ENCODE results near the gene CTAG1B. TPM values are rescaled to one million over a fixed set of nuclear protein-coding genes. Genes with fewer than 3 reads are reported as not detected.

CTAG1B gene
- total RNA-seq, 1 experiment from 2014 or later = not detected

- H3K27me3 ChIP-seq (ENCODE audit: insufficient read depth, low read length) = no peaks in the 10 kb centered on the region
- ATAC-seq = no peak
- TF ChIP-seq EZH2 (IDR thresholded peaks at IDR 0.05) = no peak
- TF ChIP-seq ZNF274 (IDR thresholded peaks at IDR 0.05; ENCODE audit: low read depth, low read length) = no peak
- no peak for TF ChIP-seq POLR2AphosphoS5 (IDR thresholded peaks at IDR 0.05; ENCODE audit: low read depth, low read length)
- no peak for TF ChIP-seq SP1 (IDR thresholded peaks at IDR 0.05; ENCODE audit: low read depth)
- no peak for TF ChIP-seq CBX3 (IDR thresholded peaks at IDR 0.05; ENCODE audit: low read depth)
- TF ChIP-seq, protein P1, sequence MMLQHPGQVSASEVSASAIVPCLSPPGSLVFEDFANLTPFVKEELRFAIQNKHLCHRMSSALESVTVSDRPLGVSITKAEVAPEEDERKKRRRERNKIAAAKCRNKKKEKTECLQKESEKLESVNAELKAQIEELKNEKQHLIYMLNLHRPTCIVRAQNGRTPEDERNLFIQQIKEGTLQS (IDR thresholded peaks at IDR 0.05) = no peak
- no peak for TF ChIP-seq RAD21 (IDR thresholded peaks at IDR 0.05; ENCODE audit: low read depth)
- TF ChIP-seq FOSL1 (IDR thresholded peaks at IDR 0.05; ENCODE audit: low read depth) = no peak
- no peak for TF ChIP-seq EGR1 (IDR thresholded peaks at IDR 0.05; ENCODE audit: low read depth)
- TF ChIP-seq, protein P2, sequence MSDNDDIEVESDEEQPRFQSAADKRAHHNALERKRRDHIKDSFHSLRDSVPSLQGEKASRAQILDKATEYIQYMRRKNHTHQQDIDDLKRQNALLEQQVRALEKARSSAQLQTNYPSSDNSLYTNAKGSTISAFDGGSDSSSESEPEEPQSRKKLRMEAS (IDR thresholded peaks at IDR 0.05) = no peak
- TF ChIP-seq REST (IDR thresholded peaks at IDR 0.05; ENCODE audit: low read depth) = no peak
- TF ChIP-seq ELF1 (IDR thresholded peaks at IDR 0.05; ENCODE audit: borderline replicate concordance, low read depth) = no peak
- TF ChIP-seq YY1 (IDR thresholded peaks at IDR 0.05; ENCODE audit: extremely low read depth, insufficient replicate concordance, low read depth, low read length) = no peak
- TF ChIP-seq, protein P3, sequence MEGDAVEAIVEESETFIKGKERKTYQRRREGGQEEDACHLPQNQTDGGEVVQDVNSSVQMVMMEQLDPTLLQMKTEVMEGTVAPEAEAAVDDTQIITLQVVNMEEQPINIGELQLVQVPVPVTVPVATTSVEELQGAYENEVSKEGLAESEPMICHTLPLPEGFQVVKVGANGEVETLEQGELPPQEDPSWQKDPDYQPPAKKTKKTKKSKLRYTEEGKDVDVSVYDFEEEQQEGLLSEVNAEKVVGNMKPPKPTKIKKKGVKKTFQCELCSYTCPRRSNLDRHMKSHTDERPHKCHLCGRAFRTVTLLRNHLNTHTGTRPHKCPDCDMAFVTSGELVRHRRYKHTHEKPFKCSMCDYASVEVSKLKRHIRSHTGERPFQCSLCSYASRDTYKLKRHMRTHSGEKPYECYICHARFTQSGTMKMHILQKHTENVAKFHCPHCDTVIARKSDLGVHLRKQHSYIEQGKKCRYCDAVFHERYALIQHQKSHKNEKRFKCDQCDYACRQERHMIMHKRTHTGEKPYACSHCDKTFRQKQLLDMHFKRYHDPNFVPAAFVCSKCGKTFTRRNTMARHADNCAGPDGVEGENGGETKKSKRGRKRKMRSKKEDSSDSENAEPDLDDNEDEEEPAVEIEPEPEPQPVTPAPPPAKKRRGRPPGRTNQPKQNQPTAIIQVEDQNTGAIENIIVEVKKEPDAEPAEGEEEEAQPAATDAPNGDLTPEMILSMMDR (IDR thresholded peaks at IDR 0.05 in 2 of 3, conservative IDR thresholded peaks at IDR 0.05 in 1 of 3; ENCODE audit: borderline replicate concordance in 1 of 3, insufficient read depth in 1 of 3, low read depth in 2 of 3, low read length in 2 of 3) = no peak
- no peak for TF ChIP-seq SIN3A (IDR thresholded peaks at IDR 0.05; ENCODE audit: low read depth)
- TF ChIP-seq JUND (IDR thresholded peaks at IDR 0.05) = no peak
- no peak overlapping the region for H3K4me3 ChIP-seq (replicated peaks in 1 of 2; ENCODE audit: low read depth in 1 of 2, low read length in 2 of 2)
- POLR2A ChIA-PET = no interaction called here
- no peak overlapping the region for H3K4me2 ChIP-seq (ENCODE audit: low read length)
- CTCF ChIA-PET = no interaction called here
- RAD21 ChIA-PET (ENCODE audit: low non-redundant PET in 1 of 2, low total read pairs in 2 of 2, uncharacterized antibody in 2 of 2, unreplicated experiment in 2 of 2) = no interaction called here
- peaks cover 23 to 30% of the 10 kb centered on the region in 2 experiments for H3K4me1 ChIP-seq (ENCODE audit: control insufficient read depth in 1 of 2, insufficient read depth in 2 of 2, low read length in 2 of 2)
- DNase-seq (ENCODE audit: low read depth, low spot score) = no peak
- BruUV-seq (replicated peaks) = no TSS peak
- intact Hi-C loops (cut with micrococcal nuclease) = no loop called here
- no peaks in the 10 kb centered on the region for H4K20me1 ChIP-seq (ENCODE audit: insufficient read depth)
- no peak overlapping the region for H2AFZ ChIP-seq (ENCODE audit: low read depth, low read length, poor library complexity, severe bottlenecking)
- H3K27ac ChIP-seq (ENCODE audit: low read depth, low read length) = no peak overlapping the region
- no peaks in the 10 kb centered on the region for H3K9me3 ChIP-seq (ENCODE audit: control insufficient read depth in 1 of 2, insufficient read depth in 1 of 2, low read depth in 1 of 2, low read length in 2 of 2)
- H3K9me2 ChIP-seq (ENCODE audit: insufficient read depth) = no peaks in the 10 kb centered on the region
- H3K36me3 ChIP-seq (ENCODE audit: control insufficient read depth in 1 of 2, insufficient read depth in 2 of 2, low read length in 2 of 2) = no peaks in the 10 kb centered on the region
- H3K79me2 ChIP-seq (ENCODE audit: insufficient read depth, low read length) = no peaks in the 10 kb centered on the region
- H3K9ac ChIP-seq (ENCODE audit: low read length) = no peak overlapping the region
Observed at GRCh38 chrX:154597221-154597620, 21.9 kb downstream of the CTAG1B start.
